Natural killer cell (primary cell): ENCODE results near the gene RBM19. TPM values are rescaled to one million over a fixed set of nuclear protein-coding genes. Genes with fewer than 3 reads are reported as not detected.

ENCODE experiments used
- ATAC-seq, 3 donors: fragments of 150-1000 bp in 2 of 3; fragments of 200-7000 bp in 1 of 3; cut with Tn5 transposase; 1 replicate in 1 of 3; 2 replicates in 2 of 3; pipeline ENCODE4 v1.10.0; 2021; ENCODE audit warnings: mild to moderate bottlenecking in 2 of 3, moderate library complexity in 2 of 3
- DNase-seq, 2 donors: peaks; one replicate each; pipeline versions ENCODE4 v3.0.0 to v3.0.0-alpha.2; 2013 to 2021; ENCODE audit warnings: mixed read lengths in 1 of 2
- H3K27ac ChIP-seq: one replicate; pipeline ENCODE4 v1.5.1; 2013; ENCODE audit warnings: mild to moderate bottlenecking, low read length
- H3K27me3 ChIP-seq: one replicate; pipeline ENCODE4 v1.6.1; 2013; ENCODE audit warnings: low read length; ENCODE audit not compliant: control insufficient read depth, insufficient read depth
- H3K36me3 ChIP-seq: one replicate; pipeline ENCODE4 v1.6.1; 2013; ENCODE audit warnings: low read length; ENCODE audit not compliant: control insufficient read depth, insufficient read depth
- H3K4me1 ChIP-seq: one replicate; pipeline ENCODE4 v1.6.1; 2013; ENCODE audit warnings: low read length; ENCODE audit not compliant: control insufficient read depth, insufficient read depth
- H3K4me3 ChIP-seq: one replicate; pipeline ENCODE4 v1.5.1; 2013; ENCODE audit warnings: low read length
- H3K9me3 ChIP-seq: one replicate; pipeline ENCODE4 v1.6.1; 2013; ENCODE audit warnings: low read length; ENCODE audit not compliant: control insufficient read depth, insufficient read depth
- H3K27ac Mint-ChIP-seq, 2 donors: one replicate each; pipeline ENCODE4 v1.8.0; 2022; ENCODE audit warnings: mild to moderate bottlenecking in 2 of 2, mixed read lengths in 2 of 2, moderate library complexity in 1 of 2
- H3K27me3 Mint-ChIP-seq, 2 donors: one replicate each; pipeline ENCODE4 v1.8.0; 2022; ENCODE audit warnings: low read depth in 2 of 2, mixed read lengths in 2 of 2
- H3K36me3 Mint-ChIP-seq: one replicate; pipeline ENCODE4 v1.8.0; 2022; ENCODE audit warnings: mixed read lengths
- H3K4me1 Mint-ChIP-seq, 2 donors: one replicate each; pipeline ENCODE4 v1.8.0; 2022; ENCODE audit warnings: mixed read lengths in 2 of 2
- H3K4me3 Mint-ChIP-seq: one replicate; pipeline ENCODE4 v1.8.0; 2022; ENCODE audit warnings: mild to moderate bottlenecking, moderate library complexity, mixed read lengths
- H3K9me3 Mint-ChIP-seq, 2 donors: one replicate each; pipeline ENCODE4 v1.8.0; 2022; ENCODE audit warnings: mixed read lengths in 2 of 2
- WGBS: methylation state at CpG from one replicate; pipeline ENCODE4 v1.1.7; 2013; ENCODE audit warnings: missing lambda C conversion rate; ENCODE audit not compliant: insufficient coverage; 5-methylcytosine and 5-hydroxymethylcytosine counted together
- intact Hi-C: fragments of 100-400 bp; cut with micrococcal nuclease; formaldehyde crosslinking; loops from one replicate; pipeline ENCODE4 v1.14.2; 2022
- total RNA-seq, 4 donors: library from RNA; stranded (reverse); fragments of 120-200 nt in 1 of 4; gene quantifications; one replicate each; pipeline versions ENCODE4 v1.2.3 to v1.2.4, GENCODE V29; 2013 to 2022
- TF ChIP-seq, protein P1 (sequence below): fragments of 200-600 bp; IDR thresholded peaks from one replicate; pipeline ENCODE4 v1.8.0; 2022; ENCODE audit warnings: antibody characterized with exemption

The RBM19 gene
- total RNA-seq, 3 donors from 2014 or later (not counting 1 experiment from before 2014, with no cell fraction given) = 49.9 to 70.6 (median 60.9) TPM

DNA sequence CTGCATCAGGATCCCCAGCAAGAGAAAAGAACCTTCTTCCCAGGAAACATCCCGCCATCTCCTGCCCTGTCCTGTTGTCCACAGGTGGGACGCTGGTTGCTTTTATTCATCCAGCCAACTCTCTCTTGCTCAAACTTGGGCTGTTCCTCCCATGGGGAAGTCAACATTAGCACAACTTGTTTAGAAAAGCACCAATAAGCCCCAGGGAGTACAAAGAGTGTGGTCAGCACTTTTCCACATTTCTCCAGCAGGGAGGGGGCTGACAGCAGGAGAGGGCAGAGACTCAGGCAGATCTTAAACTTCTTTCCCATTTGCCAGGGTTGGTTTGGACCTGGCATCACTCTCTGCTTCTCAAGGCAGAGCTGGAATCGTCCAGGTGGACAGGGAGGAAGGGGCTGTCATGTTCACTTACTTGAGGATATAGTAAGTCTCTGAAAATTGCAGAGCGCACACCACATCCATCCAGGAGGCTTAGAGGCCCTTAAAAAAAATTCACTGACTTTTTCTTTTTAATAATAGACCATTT, 74.9 kb downstream of the RBM19 start:
- Histone ChIP-seq H3K36me3 (peaks cover 2% of the 10 kb centered on the region), H3K4me3 (no peak overlapping the region), H3K9me3 (no peaks in the 10 kb centered on the region), H3K27me3 (no peaks in the 10 kb centered on the region), H3K27ac (no peak overlapping the region), H3K4me1 (no peaks in the 10 kb centered on the region)
- no peaks in the 10 kb centered on the region for H3K36me3 Mint-ChIP-seq
- no peak overlapping the region for H3K27ac Mint-ChIP-seq
- intact Hi-C loops = no loop called here
- DNase-seq (no peak), ATAC-seq (no peak)
- TF ChIP-seq, protein P1, sequence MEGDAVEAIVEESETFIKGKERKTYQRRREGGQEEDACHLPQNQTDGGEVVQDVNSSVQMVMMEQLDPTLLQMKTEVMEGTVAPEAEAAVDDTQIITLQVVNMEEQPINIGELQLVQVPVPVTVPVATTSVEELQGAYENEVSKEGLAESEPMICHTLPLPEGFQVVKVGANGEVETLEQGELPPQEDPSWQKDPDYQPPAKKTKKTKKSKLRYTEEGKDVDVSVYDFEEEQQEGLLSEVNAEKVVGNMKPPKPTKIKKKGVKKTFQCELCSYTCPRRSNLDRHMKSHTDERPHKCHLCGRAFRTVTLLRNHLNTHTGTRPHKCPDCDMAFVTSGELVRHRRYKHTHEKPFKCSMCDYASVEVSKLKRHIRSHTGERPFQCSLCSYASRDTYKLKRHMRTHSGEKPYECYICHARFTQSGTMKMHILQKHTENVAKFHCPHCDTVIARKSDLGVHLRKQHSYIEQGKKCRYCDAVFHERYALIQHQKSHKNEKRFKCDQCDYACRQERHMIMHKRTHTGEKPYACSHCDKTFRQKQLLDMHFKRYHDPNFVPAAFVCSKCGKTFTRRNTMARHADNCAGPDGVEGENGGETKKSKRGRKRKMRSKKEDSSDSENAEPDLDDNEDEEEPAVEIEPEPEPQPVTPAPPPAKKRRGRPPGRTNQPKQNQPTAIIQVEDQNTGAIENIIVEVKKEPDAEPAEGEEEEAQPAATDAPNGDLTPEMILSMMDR = no peak
- no peaks in the 10 kb centered on the region for H3K9me3 Mint-ChIP-seq
- H3K4me3 Mint-ChIP-seq = no peak overlapping the region
- WGBS = 93% methylated on average over 3 of the region's 4 CpGs
- no peaks in the 10 kb centered on the region for H3K27me3 Mint-ChIP-seq
- peaks cover 0 to 4% of the 10 kb centered on the region in 2 donors for H3K4me1 Mint-ChIP-seq

DNA sequence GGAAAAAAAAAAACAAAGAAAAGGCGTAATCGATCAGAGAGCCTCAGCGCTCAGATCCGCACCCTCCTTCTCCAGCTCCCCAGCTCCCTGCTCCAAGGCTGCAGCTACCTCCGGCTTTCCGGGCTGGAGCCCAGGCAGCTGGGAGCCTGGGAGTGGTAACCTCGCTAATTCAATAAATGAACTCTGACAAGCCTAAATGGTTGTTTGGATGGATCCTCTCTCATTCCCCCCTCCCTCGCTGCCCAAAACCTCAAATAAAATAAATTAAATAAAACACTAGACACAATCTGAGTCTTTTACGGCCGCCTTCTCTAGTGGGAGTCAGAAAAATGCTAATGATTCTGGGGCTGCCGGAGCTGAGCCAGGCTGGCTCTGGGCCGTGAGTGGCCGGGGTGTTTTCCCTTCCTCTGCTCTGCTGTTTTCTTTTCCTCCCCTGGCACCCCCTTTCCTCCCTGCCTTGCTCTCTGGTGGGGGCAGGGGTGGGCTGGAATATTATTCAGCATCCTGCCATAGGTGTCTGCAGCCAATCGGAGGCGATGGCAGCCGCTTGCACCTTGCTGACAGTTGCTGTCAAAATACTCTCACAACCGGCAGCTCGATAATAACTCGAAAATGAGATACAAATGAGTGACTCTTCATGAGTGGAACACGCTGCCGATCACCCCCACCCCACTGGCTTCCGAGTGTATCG, 76.1 kb downstream of the RBM19 start:
- Mint-ChIP-seq H3K27me3 (no peaks in the 10 kb centered on the region), H3K9me3 (no peaks in the 10 kb centered on the region), H3K4me1 (peaks cover 0 to 4% of the 10 kb centered on the region in 2 donors), H3K4me3 (no peak overlapping the region), H3K36me3 (no peaks in the 10 kb centered on the region), H3K27ac (no peak overlapping the region)
- Histone ChIP-seq H3K9me3 (no peaks in the 10 kb centered on the region), H3K27ac (no peak overlapping the region), H3K36me3 (peaks cover 2% of the 10 kb centered on the region), H3K4me3 (no peak overlapping the region), H3K27me3 (no peaks in the 10 kb centered on the region), H3K4me1 (no peaks in the 10 kb centered on the region)
- DNase-seq (no peak), ATAC-seq (no peak)
- TF ChIP-seq, protein P1 = no peak
- 95% methylated on average over 20 of the region's 23 CpGs for WGBS
- intact Hi-C loops = no loop called here

DNA sequence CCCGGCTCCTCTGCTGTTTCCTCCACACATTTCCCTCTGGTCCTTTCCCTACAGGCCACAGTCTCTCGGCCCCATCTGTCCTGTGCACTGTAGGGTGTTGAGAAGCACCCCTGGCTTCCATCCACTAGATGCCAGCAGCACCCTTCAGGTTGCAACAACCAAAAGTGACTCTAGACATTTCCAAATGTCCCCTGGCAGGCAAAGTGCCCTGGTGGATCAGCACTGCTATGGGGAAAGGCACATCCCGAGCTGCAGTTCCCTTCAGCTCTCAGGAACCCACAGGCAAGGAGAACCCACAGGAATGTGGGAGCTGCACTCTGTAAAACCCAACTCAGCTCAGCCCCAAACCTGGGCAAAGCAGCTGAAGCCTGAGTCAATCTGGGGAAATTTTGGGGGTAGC, 77.0 kb downstream of the RBM19 start:
- Histone ChIP-seq H3K36me3 (no peaks in the 10 kb centered on the region), H3K9me3 (no peaks in the 10 kb centered on the region), H3K4me1 (no peaks in the 10 kb centered on the region), H3K27ac (no peak overlapping the region), H3K4me3 (no peak overlapping the region), H3K27me3 (no peaks in the 10 kb centered on the region)
- DNase-seq (no peak), ATAC-seq (no peak)
- Mint-ChIP-seq H3K9me3 (no peaks in the 10 kb centered on the region), H3K4me3 (no peak overlapping the region), H3K36me3 (no peaks in the 10 kb centered on the region), H3K27me3 (no peaks in the 10 kb centered on the region), H3K27ac (no peak overlapping the region), H3K4me1 (peaks cover 0 to 4% of the 10 kb centered on the region in 2 donors)
- WGBS = 94% methylated on average over 3 of the region's 3 CpGs
- TF ChIP-seq, protein P1 = no peak
- intact Hi-C loops = no loop called here

DNA sequence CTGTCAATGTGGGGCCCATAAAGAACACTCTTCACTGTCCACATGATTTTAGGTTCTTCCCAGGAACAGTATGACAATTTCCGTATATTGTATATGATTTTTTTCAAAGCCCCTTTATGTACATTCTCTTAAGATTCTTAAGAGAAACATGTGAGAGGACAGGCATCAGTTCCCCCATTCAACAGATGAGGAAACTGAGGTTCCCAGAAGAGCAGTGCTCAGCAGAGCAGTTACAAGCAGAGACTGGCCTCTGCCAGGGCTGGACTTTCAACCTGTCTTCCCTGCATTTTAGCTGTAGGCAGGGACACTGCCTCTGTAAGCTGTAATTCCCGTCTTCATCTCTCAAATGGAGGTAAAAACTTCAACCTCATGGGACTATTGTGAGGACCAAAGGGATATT, 77.7 kb downstream of the RBM19 start:
- TF ChIP-seq, protein P1 = no peak
- Histone ChIP-seq H3K27me3 (no peaks in the 10 kb centered on the region), H3K4me3 (no peak overlapping the region), H3K4me1 (no peaks in the 10 kb centered on the region), H3K36me3 (no peaks in the 10 kb centered on the region), H3K9me3 (no peaks in the 10 kb centered on the region), H3K27ac (no peak overlapping the region)
- Mint-ChIP-seq H3K4me3 (no peak overlapping the region), H3K27ac (no peak overlapping the region), H3K4me1 (peaks cover 0 to 4% of the 10 kb centered on the region in 2 donors), H3K36me3 (no peaks in the 10 kb centered on the region), H3K27me3 (no peaks in the 10 kb centered on the region), H3K9me3 (no peaks in the 10 kb centered on the region)
- intact Hi-C loops = no loop called here
- WGBS = 100% methylated on average over 1 of the region's 2 CpGs
- no peak for DNase-seq
- no peak for ATAC-seq
